Nephron (organoid): Measurements from ENCODE around the gene SUSD1.

ENCODE experiments used
- H3K27ac Mint-ChIP-seq, 3 experiments: 2 replicates each; pipeline ENCODE4 v1.8.0; 2020; ENCODE audit warnings: mixed read lengths in 3 of 3, mild to moderate bottlenecking in 2 of 3, moderate library complexity in 1 of 3
- H3K27me3 Mint-ChIP-seq: 2 replicates; pipeline ENCODE4 v1.8.0; 2021; ENCODE audit warnings: low read depth, mild to moderate bottlenecking, moderate library complexity, mixed read lengths
- H3K36me3 Mint-ChIP-seq: 2 replicates; pipeline ENCODE4 v1.8.0; 2020; ENCODE audit warnings: low read depth, mixed read lengths
- H3K4me1 Mint-ChIP-seq: 2 replicates; pipeline ENCODE4 v1.8.0; 2020; ENCODE audit warnings: mixed read lengths
- H3K4me3 Mint-ChIP-seq, 3 experiments: 2 replicates each; pipeline ENCODE4 v1.8.0; 2020; ENCODE audit warnings: mild to moderate bottlenecking in 3 of 3, mixed read lengths in 3 of 3, moderate library complexity in 2 of 3
- H3K9me3 Mint-ChIP-seq: 2 replicates; pipeline ENCODE4 v1.8.0; 2020; ENCODE audit warnings: mixed read lengths
- CTCF ChIP-seq, 3 experiments: fragments of 200-600 bp; sonication (generic); IDR thresholded peaks; one replicate each; pipeline ENCODE4 v1.5.0; 2021; ENCODE audit warnings: antibody characterized with exemption in 3 of 3; ENCODE audit not compliant: unreplicated experiment in 3 of 3

The SUSD1 gene

DNA sequence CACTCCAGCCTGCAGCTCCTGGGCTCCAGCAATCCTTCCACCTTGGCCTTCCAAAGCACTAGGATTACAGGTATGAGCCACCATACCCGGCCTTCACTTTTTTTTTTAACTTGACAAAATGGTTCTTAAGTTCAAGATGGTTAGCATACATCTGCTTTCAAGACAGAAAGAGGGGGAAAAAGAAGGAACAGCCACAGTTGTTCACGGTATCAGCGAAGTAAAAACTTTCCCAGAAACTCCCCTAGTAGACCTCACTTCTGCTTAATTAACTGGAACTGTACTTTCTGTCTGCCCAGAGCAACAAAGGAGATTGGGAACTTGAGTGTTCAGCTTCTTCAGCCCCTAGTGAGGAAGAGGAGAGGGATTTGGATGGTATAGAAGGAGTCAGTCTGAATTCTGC, 161.8 kb downstream of the SUSD1 start:
- Mint-ChIP-seq H3K4me1 (peaks cover 25% of the 10 kb centered on the region), H3K9me3 (no peaks in the 10 kb centered on the region), H3K4me3 (no peak overlapping the region), H3K27ac (peak overlapping the region; percentile 79 to 90 (median 85)), H3K27me3 (peaks cover 3% of the 10 kb centered on the region), H3K36me3 (no peaks in the 10 kb centered on the region)
- TF ChIP-seq CTCF (IDR thresholded peaks at IDR 0.05; ENCODE audit: unreplicated experiment in 3 of 3), result no peak

DNA sequence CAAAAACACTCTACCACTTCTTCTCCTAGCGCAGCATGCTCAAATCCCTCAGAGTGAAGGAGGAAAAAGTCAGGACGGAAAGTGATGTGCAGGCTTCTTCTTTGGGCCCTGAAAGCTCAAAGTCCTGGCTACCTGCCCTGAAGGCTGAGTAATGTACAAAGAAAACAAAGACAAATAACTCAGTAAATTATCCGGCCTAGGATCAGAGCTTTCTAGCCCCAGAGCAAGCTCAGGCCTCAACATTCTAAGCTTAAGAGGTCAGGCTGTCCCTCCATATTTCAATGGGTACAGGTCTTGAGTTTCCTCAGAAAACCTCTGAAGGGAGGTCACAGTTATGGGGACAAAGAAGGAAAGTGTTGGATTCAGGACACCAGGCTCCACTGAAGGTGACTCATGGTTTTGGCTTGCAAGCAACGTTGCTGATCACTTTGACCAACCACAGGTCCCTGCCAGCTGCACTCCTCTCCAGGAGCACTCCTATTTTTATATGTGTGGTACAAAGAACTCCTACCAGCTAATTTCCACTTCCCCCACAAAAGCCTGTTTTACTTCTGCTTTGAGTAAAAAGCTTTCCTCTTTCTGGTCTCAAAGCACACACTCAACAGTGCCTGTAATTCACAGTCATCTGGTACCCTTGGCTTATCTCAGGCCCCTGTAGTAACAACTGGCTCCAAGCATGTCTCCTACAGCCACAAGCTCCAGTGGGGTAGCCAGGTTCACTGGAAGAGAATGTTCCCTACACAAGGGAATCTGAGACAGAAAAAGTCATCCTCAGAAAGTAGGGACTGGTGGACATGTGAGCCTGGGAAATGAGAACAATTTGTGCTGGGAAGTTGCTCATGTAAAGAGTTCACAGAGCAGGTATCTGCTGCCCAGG, 162.8 kb downstream of the SUSD1 start:
- Mint-ChIP-seq H3K9me3 (no peaks in the 10 kb centered on the region), H3K4me1 (peaks cover 25% of the 10 kb centered on the region), H3K36me3 (no peaks in the 10 kb centered on the region), H3K4me3 (no peak overlapping the region), H3K27me3 (peaks cover 3% of the 10 kb centered on the region), H3K27ac (peak overlapping the region; percentile 79 to 90 (median 85))
- TF ChIP-seq CTCF (IDR thresholded peaks at IDR 0.05; ENCODE audit: unreplicated experiment in 3 of 3), result no peak

GRCh38 chr9:112011051-112011620, 164.0 kb downstream of the SUSD1 start:
- Mint-ChIP-seq H3K27ac (peak overlapping the region; percentile 79 to 90 (median 85)), H3K36me3 (no peaks in the 10 kb centered on the region), H3K4me3 (no peak overlapping the region), H3K27me3 (peaks cover 3% of the 10 kb centered on the region), H3K4me1 (peaks cover 33% of the 10 kb centered on the region), H3K9me3 (no peaks in the 10 kb centered on the region)
- TF ChIP-seq CTCF (IDR thresholded peaks at IDR 0.05; ENCODE audit: unreplicated experiment in 3 of 3), result no peak

GRCh38 chr9:112010537-112010936, 164.6 kb downstream of the SUSD1 start:
- Mint-ChIP-seq H3K4me1 (peaks cover 36% of the 10 kb centered on the region), H3K27me3 (peaks cover 3% of the 10 kb centered on the region), H3K36me3 (no peaks in the 10 kb centered on the region), H3K9me3 (no peaks in the 10 kb centered on the region), H3K4me3 (no peak overlapping the region), H3K27ac (peak overlapping the region in 1 of 3 experiments; percentile 79)
- no peak for TF ChIP-seq CTCF (IDR thresholded peaks at IDR 0.05; ENCODE audit: unreplicated experiment in 3 of 3)

- Mint-ChIP-seq H3K27ac (no peak overlapping the region), H3K4me3 (no peak overlapping the region), H3K36me3 (no peaks in the 10 kb centered on the region), H3K4me1 (peaks cover 36% of the 10 kb centered on the region), H3K27me3 (peaks cover 3% of the 10 kb centered on the region), H3K9me3 (no peaks in the 10 kb centered on the region)
- TF ChIP-seq CTCF (IDR thresholded peaks at IDR 0.05; ENCODE audit: unreplicated experiment in 3 of 3), result no peak
Observed at GRCh38 chr9:112009656-112010055, 165.4 kb downstream of the SUSD1 start.
